A673 (cell line): ENCODE results near the gene AJAP1. TPM values are rescaled to one million over a fixed set of nuclear protein-coding genes. Genes with fewer than 3 reads are reported as not detected.

ENCODE experiments used
- BruUV-seq: library from RNA; stranded (reverse); fragments of 400-500 nt; replicated peaks from 2 replicates; lab custom pipeline; 2021; lab: Mats Ljungman, UMichigan
- CTCF ChIA-PET: fragments of 300-600 bp; sonication (Branson Sonifier 250); formaldehyde crosslinking; loops from one replicate; lab custom pipeline; 2022; ENCODE audit warnings: antibody characterized with exemption; lab: Charles Lee
- POLR2A ChIA-PET: fragments of 300-600 bp; sonication (Branson Sonifier 250); formaldehyde crosslinking; loops from one replicate; lab custom pipeline; 2022; ENCODE audit warnings: antibody characterized with exemption; ENCODE audit not compliant: low non-redundant PET; lab: Charles Lee
- DNase-seq: peaks from one replicate; pipeline ENCODE4 v3.0.0-alpha.2; 2015; ENCODE audit warnings: low spot score
- H3K27ac ChIP-seq: fragments of 200-600 bp; sonication (generic); 2 replicates; pipeline ENCODE4 v1.5.1; 2016; ENCODE audit warnings: mixed run types, low read depth, mild to moderate bottlenecking, mixed read lengths, antibody characterized with exemption, low read length; ENCODE audit not compliant: poor library complexity, severe bottlenecking
- H3K27me3 ChIP-seq: fragments of 200-600 bp; sonication (generic); replicated peaks from 2 replicates; pipeline ENCODE4 v1.6.1; 2017; ENCODE audit warnings: mixed run types, low read depth, mild to moderate bottlenecking, mixed read lengths, antibody characterized with exemption, low read length; ENCODE audit not compliant: insufficient read depth, poor library complexity
- H3K36me3 ChIP-seq: fragments of 200-600 bp; sonication (generic); 2 replicates; pipeline ENCODE4 v1.6.1; 2016; ENCODE audit warnings: mixed run types, mild to moderate bottlenecking, mixed read lengths, antibody characterized with exemption, low read length; ENCODE audit not compliant: insufficient read depth, poor library complexity, severe bottlenecking
- H3K4me1 ChIP-seq: fragments of 200-600 bp; sonication (generic); 2 replicates; pipeline ENCODE4 v1.6.1; 2017; ENCODE audit warnings: mixed run types, mild to moderate bottlenecking, mixed read lengths, antibody characterized with exemption, low read length; ENCODE audit not compliant: insufficient read depth, poor library complexity, severe bottlenecking
- H3K4me3 ChIP-seq: fragments of 200-600 bp; sonication (generic); 2 replicates; pipeline ENCODE4 v1.5.1; 2016; ENCODE audit warnings: low read depth, mixed run types, mild to moderate bottlenecking, mixed read lengths, low read length; ENCODE audit not compliant: poor library complexity, severe bottlenecking
- H3K9me3 ChIP-seq: fragments of 200-600 bp; sonication (generic); 2 replicates; pipeline ENCODE4 v1.6.1; 2016; ENCODE audit warnings: mixed run types, low read depth, mild to moderate bottlenecking, mixed read lengths, antibody characterized with exemption, low read length; ENCODE audit not compliant: poor library complexity, severe bottlenecking
- EZH2 ChIP-seq: fragments of 200-600 bp; sonication (generic); IDR thresholded peaks from 2 replicates; pipeline ENCODE4 v1.6.1; 2017; ENCODE audit warnings: borderline replicate concordance, low read depth, mild to moderate bottlenecking, mixed read lengths, antibody characterized with exemption, low read length; ENCODE audit not compliant: poor library complexity, severe bottlenecking
- intact Hi-C: fragments of 100-400 bp; cut with micrococcal nuclease; formaldehyde crosslinking; loops from one replicate; pipeline ENCODE4 v1.10.0; 2022; ENCODE audit not compliant: unreplicated experiment
- total RNA-seq: library from RNA; stranded (reverse); gene quantifications from 2 replicates; pipeline ENCODE4 v1.2.3, GENCODE V29; 2021
- TF ChIP-seq, protein P1 (sequence below): fragments of 300-800, 200-600 bp; sonication (generic); conservative IDR thresholded peaks from 2 replicates; pipeline ENCODE4 v1.5.1; 2017; ENCODE audit warnings: low read depth, mild to moderate bottlenecking, antibody characterized with exemption, low read length, moderate library complexity, mixed read lengths

The AJAP1 gene
- total RNA-seq, 1 experiment from 2014 or later = not detected

DNA sequence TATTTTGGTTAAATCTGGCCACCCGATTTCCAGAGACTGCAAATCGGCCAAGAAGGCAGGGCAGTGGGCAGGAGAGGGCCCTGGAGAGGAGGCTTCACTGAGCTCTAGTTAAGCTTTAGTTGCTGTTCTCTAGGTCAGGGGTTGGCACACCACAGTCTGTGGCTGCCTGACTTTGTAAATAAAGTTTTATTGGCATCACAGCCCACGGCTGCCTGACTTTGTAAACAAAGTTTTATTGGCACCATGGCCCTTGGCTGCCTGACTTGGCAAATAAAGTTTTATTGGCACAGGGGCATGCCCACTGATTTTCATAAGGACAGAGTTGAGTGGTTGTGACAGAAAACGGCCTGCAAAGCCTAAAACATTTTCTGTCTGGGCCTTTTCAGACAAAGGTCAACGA, 19.7 kb downstream of the AJAP1 start:
- Histone ChIP-seq H3K9me3 (peaks cover 4% of the 10 kb centered on the region), H3K4me3 (no peak overlapping the region), H3K27me3 (peaks cover 29% of the 10 kb centered on the region), H3K36me3 (no peaks in the 10 kb centered on the region), H3K27ac (no peak overlapping the region), H3K4me1 (no peaks in the 10 kb centered on the region)
- intact Hi-C loops = no loop called here
- ChIA-PET CTCF (no interaction called here), POLR2A (no interaction called here)
- no TSS peak for BruUV-seq
- TF ChIP-seq, protein P1, sequence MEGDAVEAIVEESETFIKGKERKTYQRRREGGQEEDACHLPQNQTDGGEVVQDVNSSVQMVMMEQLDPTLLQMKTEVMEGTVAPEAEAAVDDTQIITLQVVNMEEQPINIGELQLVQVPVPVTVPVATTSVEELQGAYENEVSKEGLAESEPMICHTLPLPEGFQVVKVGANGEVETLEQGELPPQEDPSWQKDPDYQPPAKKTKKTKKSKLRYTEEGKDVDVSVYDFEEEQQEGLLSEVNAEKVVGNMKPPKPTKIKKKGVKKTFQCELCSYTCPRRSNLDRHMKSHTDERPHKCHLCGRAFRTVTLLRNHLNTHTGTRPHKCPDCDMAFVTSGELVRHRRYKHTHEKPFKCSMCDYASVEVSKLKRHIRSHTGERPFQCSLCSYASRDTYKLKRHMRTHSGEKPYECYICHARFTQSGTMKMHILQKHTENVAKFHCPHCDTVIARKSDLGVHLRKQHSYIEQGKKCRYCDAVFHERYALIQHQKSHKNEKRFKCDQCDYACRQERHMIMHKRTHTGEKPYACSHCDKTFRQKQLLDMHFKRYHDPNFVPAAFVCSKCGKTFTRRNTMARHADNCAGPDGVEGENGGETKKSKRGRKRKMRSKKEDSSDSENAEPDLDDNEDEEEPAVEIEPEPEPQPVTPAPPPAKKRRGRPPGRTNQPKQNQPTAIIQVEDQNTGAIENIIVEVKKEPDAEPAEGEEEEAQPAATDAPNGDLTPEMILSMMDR = no peak
- no peak for TF ChIP-seq EZH2
- DNase-seq = no peak

DNA sequence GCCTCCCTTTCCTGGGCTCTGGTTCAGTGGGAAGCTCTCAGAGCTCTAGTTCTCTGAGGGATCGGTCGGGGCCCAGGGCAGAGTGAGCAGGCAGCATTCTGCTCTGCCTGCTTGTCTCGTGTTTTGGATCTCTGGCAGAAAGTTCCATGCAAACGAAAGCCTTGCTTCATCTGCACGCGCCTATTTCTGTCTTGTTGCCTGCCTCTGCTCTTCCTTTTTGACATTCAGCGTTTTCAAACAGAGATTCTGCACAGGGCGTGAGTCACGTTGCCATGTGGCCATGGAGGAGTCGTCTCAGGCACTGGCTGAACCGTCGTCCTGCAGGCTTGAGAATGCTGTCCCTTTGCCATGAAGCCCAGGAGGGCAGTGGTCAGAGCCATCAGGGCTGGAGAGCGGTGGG, 20.3 kb downstream of the AJAP1 start:
- intact Hi-C loops = no loop called here
- TF ChIP-seq, protein P1 = no peak
- no peak for TF ChIP-seq EZH2
- no peak for DNase-seq
- POLR2A ChIA-PET = no interaction called here
- peaks cover 29% of the 10 kb centered on the region for H3K27me3 ChIP-seq
- H3K9me3 ChIP-seq = peaks cover 4% of the 10 kb centered on the region
- CTCF ChIA-PET = no interaction called here
- H3K27ac ChIP-seq = no peak overlapping the region
- no TSS peak for BruUV-seq
- no peak overlapping the region for H3K4me3 ChIP-seq
- H3K36me3 ChIP-seq = no peaks in the 10 kb centered on the region
- no peaks in the 10 kb centered on the region for H3K4me1 ChIP-seq

DNA sequence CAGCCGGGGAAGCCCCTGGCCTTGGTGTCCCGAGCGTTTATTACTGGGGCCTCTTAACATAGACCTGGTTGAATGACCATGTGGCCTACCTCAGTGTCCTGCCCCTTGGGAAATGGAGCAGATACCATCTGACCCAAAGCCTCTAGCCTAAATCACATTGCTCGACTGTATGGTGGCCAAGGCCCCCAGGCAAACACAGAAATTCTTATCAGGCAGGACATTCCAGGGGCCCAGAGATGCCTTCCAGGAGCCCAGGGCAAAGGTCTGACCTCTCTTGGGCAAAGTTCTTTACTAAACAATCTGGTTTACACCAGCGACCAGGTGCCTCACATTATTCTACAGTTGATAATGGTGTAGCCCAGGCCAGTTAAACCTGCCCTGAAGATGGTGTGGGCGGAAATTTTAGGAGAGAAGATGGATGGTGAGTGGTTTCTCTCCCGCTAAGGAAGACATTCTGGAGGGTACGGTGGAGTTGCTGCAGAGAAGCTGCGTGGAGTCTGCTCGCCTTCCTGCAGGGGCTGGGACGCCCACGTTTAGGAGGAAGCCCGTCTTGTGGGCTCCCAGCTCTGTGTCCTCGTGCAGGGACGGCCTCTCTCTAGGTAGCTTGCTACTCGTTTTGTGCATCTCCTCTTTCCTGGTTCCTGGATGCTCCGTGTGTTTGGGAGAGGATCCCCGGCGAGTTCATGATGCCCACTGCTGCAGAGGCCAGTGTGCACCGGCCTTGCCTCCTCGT, 21.2 kb downstream of the AJAP1 start:
- peaks cover 29% of the 10 kb centered on the region for H3K27me3 ChIP-seq
- BruUV-seq = no TSS peak
- H3K4me1 ChIP-seq = no peaks in the 10 kb centered on the region
- POLR2A ChIA-PET = no interaction called here
- intact Hi-C loops = no loop called here
- TF ChIP-seq, protein P1 = no peak
- no peak for TF ChIP-seq EZH2
- no peak overlapping the region for H3K27ac ChIP-seq
- CTCF ChIA-PET = no interaction called here
- no peak overlapping the region for H3K4me3 ChIP-seq
- DNase-seq = no peak
- peaks cover 4% of the 10 kb centered on the region for H3K9me3 ChIP-seq
- H3K36me3 ChIP-seq = no peaks in the 10 kb centered on the region
